ENCODE measurements around the gene SIPA1L3.

GRCh38 chr19:38172001-38172400 is 265.0 kb downstream of the SIPA1L3 start:
- TF ChIP-seq, protein P1, sequence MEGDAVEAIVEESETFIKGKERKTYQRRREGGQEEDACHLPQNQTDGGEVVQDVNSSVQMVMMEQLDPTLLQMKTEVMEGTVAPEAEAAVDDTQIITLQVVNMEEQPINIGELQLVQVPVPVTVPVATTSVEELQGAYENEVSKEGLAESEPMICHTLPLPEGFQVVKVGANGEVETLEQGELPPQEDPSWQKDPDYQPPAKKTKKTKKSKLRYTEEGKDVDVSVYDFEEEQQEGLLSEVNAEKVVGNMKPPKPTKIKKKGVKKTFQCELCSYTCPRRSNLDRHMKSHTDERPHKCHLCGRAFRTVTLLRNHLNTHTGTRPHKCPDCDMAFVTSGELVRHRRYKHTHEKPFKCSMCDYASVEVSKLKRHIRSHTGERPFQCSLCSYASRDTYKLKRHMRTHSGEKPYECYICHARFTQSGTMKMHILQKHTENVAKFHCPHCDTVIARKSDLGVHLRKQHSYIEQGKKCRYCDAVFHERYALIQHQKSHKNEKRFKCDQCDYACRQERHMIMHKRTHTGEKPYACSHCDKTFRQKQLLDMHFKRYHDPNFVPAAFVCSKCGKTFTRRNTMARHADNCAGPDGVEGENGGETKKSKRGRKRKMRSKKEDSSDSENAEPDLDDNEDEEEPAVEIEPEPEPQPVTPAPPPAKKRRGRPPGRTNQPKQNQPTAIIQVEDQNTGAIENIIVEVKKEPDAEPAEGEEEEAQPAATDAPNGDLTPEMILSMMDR (IDR thresholded peaks at IDR 0.05) = no peak
- TF ChIP-seq POLR2AphosphoS5 (IDR thresholded peaks at IDR 0.05; ENCODE audit: low read depth, low read length) = no peak
- TF ChIP-seq REST (IDR thresholded peaks at IDR 0.05; ENCODE audit: insufficient read depth in 1 of 2, low read depth in 2 of 2, low read length in 1 of 2) = no peak

All from Panc1 (cell line).